Measurements from ENCODE around the gene SGCD. TPM values are rescaled to one million over a fixed set of nuclear protein-coding genes. Genes with fewer than 3 reads are reported as not detected.
A peak's percentile ranks its signal among the peaks of the same experiment; 100 is the strongest.

SGCD gene
- total and polyA plus RNA-seq, 2 experiments from 2014 or later = 69.7 to 71.2 TPM

DNA sequence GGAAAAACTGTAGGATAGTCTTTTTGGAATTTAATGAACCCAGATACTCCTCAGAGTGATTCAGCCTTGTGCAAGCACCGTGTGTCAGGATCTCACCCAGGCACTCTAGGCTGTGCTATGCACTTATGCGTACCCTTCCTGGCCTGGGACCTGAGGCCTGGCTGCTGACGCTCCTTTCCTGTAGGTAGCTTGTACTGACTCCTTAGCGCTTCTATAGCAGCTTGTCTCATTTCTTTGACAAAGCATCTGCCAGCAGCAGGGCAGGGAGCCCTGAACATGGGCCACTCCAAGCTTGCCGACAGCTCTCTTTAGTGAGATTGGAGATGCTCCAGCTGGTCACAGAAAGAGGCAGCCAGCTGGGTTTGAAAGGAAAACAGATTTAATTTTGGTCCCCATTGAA is 147.3 kb downstream of the SGCD start:
- no peaks in the 10 kb centered on the region for H3K36me3 ChIP-seq (ENCODE audit: low read depth)
- TF ChIP-seq EZH2phosphoT487 (IDR thresholded peaks at IDR 0.05; ENCODE audit: insufficient read depth, low read depth) (no peak), EZH2 (IDR thresholded peaks at IDR 0.05; ENCODE audit: insufficient read depth, poor library complexity, severe bottlenecking) (no peak)
- H3K4me1 ChIP-seq (ENCODE audit: insufficient read depth) = peaks cover 50% of the 10 kb centered on the region
- H4K20me1 ChIP-seq (ENCODE audit: insufficient read depth) = no peaks in the 10 kb centered on the region
- H3K9me3 ChIP-seq (ENCODE audit: low read depth) = no peaks in the 10 kb centered on the region
- H3F3A ChIP-seq (ENCODE audit: insufficient read depth) = peaks cover 52% of the 10 kb centered on the region
- no peak overlapping the region for H3K4me3 ChIP-seq
- no peaks in the 10 kb centered on the region for H3K9me2 ChIP-seq (ENCODE audit: insufficient read depth)
- WGBS, 2 experiments (ENCODE audit: low coverage in 1 of 2, low lambda C conversion rate in 2 of 2, missing lambda C conversion rate in 2 of 2) = 16 to 22% methylated on average over 5 of the region's 5 CpGs
- in situ Hi-C loops (cut with MboI) = no loop called here
- H3K9ac ChIP-seq = peak overlapping the region; percentile 34
- no peak overlapping the region for H2AFZ ChIP-seq
- peak overlapping the region; percentile 3 for H3K4me2 ChIP-seq (ENCODE audit: unreplicated experiment)
- DNase-seq = peak; percentile 88
- H3K27ac ChIP-seq = peak overlapping the region; percentile 94
- no peaks in the 10 kb centered on the region for H3K27me3 ChIP-seq (replicated peaks; ENCODE audit: insufficient read depth)
- no peaks in the 10 kb centered on the region for H3K79me2 ChIP-seq (ENCODE audit: insufficient read depth)

DNA sequence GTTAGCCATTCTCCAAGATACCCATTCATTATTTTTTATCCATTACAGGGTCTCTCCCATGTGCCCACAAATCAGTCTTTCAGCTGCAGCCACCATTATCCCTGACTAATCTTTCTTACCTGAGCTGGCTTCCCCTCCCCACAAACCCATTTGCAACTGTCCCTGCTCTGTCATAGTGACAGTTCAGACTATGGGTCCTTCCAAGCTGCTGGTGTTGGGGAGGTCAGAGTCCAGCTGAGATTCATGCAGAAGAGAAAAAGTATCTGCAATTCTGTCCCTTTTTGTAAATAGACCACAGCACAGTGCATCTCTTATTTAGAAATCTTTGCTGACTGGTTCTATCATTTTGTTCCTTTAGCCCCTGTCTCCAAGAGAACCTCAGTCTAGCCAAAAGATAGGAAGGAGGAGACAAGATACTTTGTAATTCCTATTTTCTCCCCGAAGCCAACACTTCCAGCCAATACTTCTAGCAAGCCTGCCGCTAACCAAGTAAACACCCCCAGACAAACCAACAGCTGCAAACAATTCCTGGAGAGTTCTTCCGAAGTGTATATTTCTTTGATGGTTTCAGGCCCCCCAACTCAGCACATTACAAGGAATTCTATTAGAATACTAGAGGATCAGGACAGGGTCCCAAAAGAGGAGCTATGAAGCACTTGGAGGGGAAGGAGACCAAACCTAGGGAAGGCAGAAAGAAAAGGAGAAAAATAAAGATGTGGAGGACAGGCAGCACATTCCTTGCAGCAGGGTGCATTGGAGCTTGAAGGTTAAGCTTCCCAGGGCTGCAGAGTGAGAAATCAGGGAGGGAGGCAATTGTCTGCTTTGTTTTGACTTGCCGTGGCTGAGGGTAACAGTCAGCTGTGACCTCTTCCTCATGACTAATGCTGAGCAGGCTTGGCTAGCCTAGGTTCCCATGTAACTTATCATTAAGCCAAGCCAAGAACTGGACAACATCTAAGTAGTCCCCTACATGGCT is 148.5 kb downstream of the SGCD start:
- Histone ChIP-seq H4K20me1 (ENCODE audit: insufficient read depth) (no peaks in the 10 kb centered on the region), H3K27ac (peak overlapping the region; percentile 94), H3K4me2 (ENCODE audit: unreplicated experiment) (peak overlapping the region; percentile 76), H3K9me3 (ENCODE audit: low read depth) (no peaks in the 10 kb centered on the region), H3K79me2 (ENCODE audit: insufficient read depth) (no peaks in the 10 kb centered on the region), H3K9ac (peak overlapping the region; percentile 72), H3K4me3 (peak overlapping the region; percentile 42), H3F3A (ENCODE audit: insufficient read depth) (peaks cover 58% of the 10 kb centered on the region), H3K4me1 (ENCODE audit: insufficient read depth) (peaks cover 61% of the 10 kb centered on the region), H3K27me3 (replicated peaks; ENCODE audit: insufficient read depth) (no peaks in the 10 kb centered on the region), H2AFZ (no peak overlapping the region), H3K9me2 (ENCODE audit: insufficient read depth) (no peaks in the 10 kb centered on the region), H3K36me3 (ENCODE audit: low read depth) (no peaks in the 10 kb centered on the region)
- DNase-seq = peak; percentile 98
- in situ Hi-C loops (cut with MboI) = no loop called here
- WGBS, 2 experiments (ENCODE audit: low coverage in 1 of 2, low lambda C conversion rate in 2 of 2, missing lambda C conversion rate in 2 of 2) = 4% methylated on average over 4 of the region's 4 CpGs
- TF ChIP-seq EZH2phosphoT487 (IDR thresholded peaks at IDR 0.05; ENCODE audit: insufficient read depth, low read depth) (no peak), EZH2 (IDR thresholded peaks at IDR 0.05; ENCODE audit: insufficient read depth, poor library complexity, severe bottlenecking) (no peak)

- peak overlapping the region; percentile 76 for H3K4me2 ChIP-seq (ENCODE audit: unreplicated experiment)
- no peak for TF ChIP-seq EZH2phosphoT487 (IDR thresholded peaks at IDR 0.05; ENCODE audit: insufficient read depth, low read depth)
- TF ChIP-seq EZH2 (IDR thresholded peaks at IDR 0.05; ENCODE audit: insufficient read depth, poor library complexity, severe bottlenecking) = no peak
- H3K4me1 ChIP-seq (ENCODE audit: insufficient read depth) = peaks cover 61% of the 10 kb centered on the region
- no peaks in the 10 kb centered on the region for H3K27me3 ChIP-seq (replicated peaks; ENCODE audit: insufficient read depth)
- in situ Hi-C loops (cut with MboI) = no loop called here
- H4K20me1 ChIP-seq (ENCODE audit: insufficient read depth) = no peaks in the 10 kb centered on the region
- no peak overlapping the region for H2AFZ ChIP-seq
- no peak for DNase-seq
- peaks cover 58% of the 10 kb centered on the region for H3F3A ChIP-seq (ENCODE audit: insufficient read depth)
- H3K79me2 ChIP-seq (ENCODE audit: insufficient read depth) = no peaks in the 10 kb centered on the region
- H3K4me3 ChIP-seq = 0 out of 2 replicates have a peak overlapping the region, but pooled peaks have one; percentile 31
- H3K9me3 ChIP-seq (ENCODE audit: low read depth) = no peaks in the 10 kb centered on the region
- H3K27ac ChIP-seq = peak overlapping the region; percentile 94
- H3K9me2 ChIP-seq (ENCODE audit: insufficient read depth) = no peaks in the 10 kb centered on the region
- peak overlapping the region; percentile 64 for H3K9ac ChIP-seq
- H3K36me3 ChIP-seq (ENCODE audit: low read depth) = no peaks in the 10 kb centered on the region
- 37 to 38% methylated on average over 3 of the region's 3 CpGs for WGBS, 2 experiments (ENCODE audit: low coverage in 1 of 2, low lambda C conversion rate in 2 of 2, missing lambda C conversion rate in 2 of 2)
Observed at GRCh38 chr5:156476158-156476551, 149.2 kb downstream of the SGCD start.

DNA sequence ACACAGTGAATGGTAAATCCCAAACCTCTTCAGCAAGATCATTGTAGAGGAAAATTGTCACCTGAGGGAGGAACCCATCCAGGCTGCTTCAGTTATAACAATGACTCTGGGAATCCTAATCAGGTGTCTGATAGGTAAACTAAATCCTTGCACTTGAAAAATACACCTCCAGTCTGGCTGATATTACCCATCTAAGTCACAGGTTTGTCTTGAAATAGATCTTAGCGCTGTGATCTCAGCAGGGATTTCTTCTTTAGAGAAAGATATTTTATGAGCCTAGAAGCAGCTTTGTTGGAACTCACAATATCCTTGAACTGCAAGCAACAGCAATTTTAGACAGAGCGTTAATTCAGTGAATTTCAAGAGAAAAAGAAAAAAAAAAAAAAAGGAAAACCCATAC is 149.7 kb downstream of the SGCD start:
- DNase-seq = no peak
- in situ Hi-C loops (cut with MboI) = no loop called here
- Histone ChIP-seq H3K79me2 (ENCODE audit: insufficient read depth) (no peaks in the 10 kb centered on the region), H3K9ac (peak overlapping the region; percentile 64), H3K9me2 (ENCODE audit: insufficient read depth) (no peaks in the 10 kb centered on the region), H3K4me3 (no peak overlapping the region), H3F3A (ENCODE audit: insufficient read depth) (peaks cover 58% of the 10 kb centered on the region), H3K9me3 (ENCODE audit: low read depth) (no peaks in the 10 kb centered on the region), H3K4me1 (ENCODE audit: insufficient read depth) (peaks cover 61% of the 10 kb centered on the region), H3K27me3 (replicated peaks; ENCODE audit: insufficient read depth) (no peaks in the 10 kb centered on the region), H2AFZ (no peak overlapping the region), H3K4me2 (ENCODE audit: unreplicated experiment) (peak overlapping the region; percentile 76), H3K36me3 (ENCODE audit: low read depth) (no peaks in the 10 kb centered on the region), H4K20me1 (ENCODE audit: insufficient read depth) (no peaks in the 10 kb centered on the region), H3K27ac (peak overlapping the region; percentile 94)
- WGBS, 2 experiments (ENCODE audit: low coverage in 1 of 2, low lambda C conversion rate in 2 of 2, missing lambda C conversion rate in 2 of 2) = 95% methylated on average over 2 of the region's 2 CpGs
- no peak for TF ChIP-seq EZH2phosphoT487 (IDR thresholded peaks at IDR 0.05; ENCODE audit: insufficient read depth, low read depth)
- no peak for TF ChIP-seq EZH2 (IDR thresholded peaks at IDR 0.05; ENCODE audit: insufficient read depth, poor library complexity, severe bottlenecking)

Data from GM23248 (cell line).